GM12801 (cell line): Measurements from ENCODE around the gene FAM89B.

Source experiments
- CTCF ChIP-seq: IDR thresholded peaks from one replicate; pipeline ENCODE4 v1.5.1; 2011; ENCODE audit warnings: control low read depth; ENCODE audit not compliant: insufficient read length; ENCODE audit errors: extremely low read depth

The FAM89B gene

GRCh38 chr11:65558002-65558929 is 14.1 kb upstream of the FAM89B start, which contains the start of gene LTBP3:
TSS of gene LTBP3 (minus strand) at chr11:65558359. CDS start at chr11:65557959, 400 bp downstream.
- no peak for TF ChIP-seq CTCF

- TF ChIP-seq CTCF: no peak
Measured at GRCh38 chr11:65558930-65559509, 13.3 kb upstream of the FAM89B start.

GRCh38 chr11:65559535-65559934 is 12.8 kb upstream of the FAM89B start:
- TF ChIP-seq CTCF: no peak

GRCh38 chr11:65559951-65560537 is 12.3 kb upstream of the FAM89B start:
- no peak for TF ChIP-seq CTCF

GRCh38 chr11:65560555-65561418 is 11.6 kb upstream of the FAM89B start:
- no peak for TF ChIP-seq CTCF

GRCh38 chr11:65562020-65562419 is 10.3 kb upstream of the FAM89B start:
- TF ChIP-seq CTCF: no peak

GRCh38 chr11:65562788-65563187 is 9.6 kb upstream of the FAM89B start:
- TF ChIP-seq CTCF: no peak
